Measurements from ENCODE around the gene HOXA11. TPM values are rescaled to one million over a fixed set of nuclear protein-coding genes. Genes with fewer than 3 reads are reported as not detected.

The HOXA11 gene
- total RNA-seq, 6 experiments from 2014 or later: 33.1 to 42.1 (median 39.1) TPM

DNA sequence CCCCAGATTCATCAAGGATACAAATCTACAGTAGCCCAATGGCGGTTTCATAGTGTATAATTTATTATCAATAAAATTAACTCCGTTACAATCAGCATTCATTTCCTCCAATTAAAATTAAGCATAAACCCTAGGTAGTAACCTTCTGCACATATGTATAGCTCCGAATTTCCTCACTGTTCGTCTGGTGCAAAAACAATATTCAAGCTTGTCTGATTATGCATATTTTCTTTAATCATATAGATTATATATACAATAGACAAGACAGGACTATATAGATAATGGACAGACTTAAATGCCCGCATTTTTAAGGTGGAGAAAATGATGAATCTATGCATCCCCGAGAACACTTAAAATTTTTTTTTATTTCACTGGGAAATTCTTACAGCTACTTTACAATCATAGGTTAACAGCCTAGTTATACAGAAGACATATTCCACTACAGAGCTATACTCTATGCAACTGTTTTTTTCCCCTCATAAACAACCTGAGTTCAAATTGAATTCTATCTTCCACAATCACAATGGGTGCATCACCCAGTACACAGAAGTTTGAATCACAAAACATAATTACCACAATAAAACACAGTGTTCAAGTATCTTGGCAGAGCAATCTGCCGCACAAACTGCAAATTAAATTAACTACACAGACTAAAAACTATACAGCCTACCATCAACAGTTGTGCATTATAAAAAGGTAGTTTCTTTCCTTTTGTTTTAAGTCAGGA lies 22.3 kb downstream of the HOXA11 start:
- Mint-ChIP-seq H3K27ac (peak overlapping the region; percentile 99), H3K4me1 (ENCODE audit: low read depth) (peaks cover 12% of the 10 kb centered on the region), H3K9me3 (no peaks in the 10 kb centered on the region), H3K27me3 (ENCODE audit: insufficient read depth) (peaks cover 10% of the 10 kb centered on the region), H3K4me3 (peak overlapping the region; percentile 96), H3K36me3 (ENCODE audit: low read depth) (peaks cover 39% of the 10 kb centered on the region)
- TF ChIP-seq, protein P1, sequence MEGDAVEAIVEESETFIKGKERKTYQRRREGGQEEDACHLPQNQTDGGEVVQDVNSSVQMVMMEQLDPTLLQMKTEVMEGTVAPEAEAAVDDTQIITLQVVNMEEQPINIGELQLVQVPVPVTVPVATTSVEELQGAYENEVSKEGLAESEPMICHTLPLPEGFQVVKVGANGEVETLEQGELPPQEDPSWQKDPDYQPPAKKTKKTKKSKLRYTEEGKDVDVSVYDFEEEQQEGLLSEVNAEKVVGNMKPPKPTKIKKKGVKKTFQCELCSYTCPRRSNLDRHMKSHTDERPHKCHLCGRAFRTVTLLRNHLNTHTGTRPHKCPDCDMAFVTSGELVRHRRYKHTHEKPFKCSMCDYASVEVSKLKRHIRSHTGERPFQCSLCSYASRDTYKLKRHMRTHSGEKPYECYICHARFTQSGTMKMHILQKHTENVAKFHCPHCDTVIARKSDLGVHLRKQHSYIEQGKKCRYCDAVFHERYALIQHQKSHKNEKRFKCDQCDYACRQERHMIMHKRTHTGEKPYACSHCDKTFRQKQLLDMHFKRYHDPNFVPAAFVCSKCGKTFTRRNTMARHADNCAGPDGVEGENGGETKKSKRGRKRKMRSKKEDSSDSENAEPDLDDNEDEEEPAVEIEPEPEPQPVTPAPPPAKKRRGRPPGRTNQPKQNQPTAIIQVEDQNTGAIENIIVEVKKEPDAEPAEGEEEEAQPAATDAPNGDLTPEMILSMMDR (IDR thresholded peaks at IDR 0.05): no peak
- no peak for DNase-seq

DNA sequence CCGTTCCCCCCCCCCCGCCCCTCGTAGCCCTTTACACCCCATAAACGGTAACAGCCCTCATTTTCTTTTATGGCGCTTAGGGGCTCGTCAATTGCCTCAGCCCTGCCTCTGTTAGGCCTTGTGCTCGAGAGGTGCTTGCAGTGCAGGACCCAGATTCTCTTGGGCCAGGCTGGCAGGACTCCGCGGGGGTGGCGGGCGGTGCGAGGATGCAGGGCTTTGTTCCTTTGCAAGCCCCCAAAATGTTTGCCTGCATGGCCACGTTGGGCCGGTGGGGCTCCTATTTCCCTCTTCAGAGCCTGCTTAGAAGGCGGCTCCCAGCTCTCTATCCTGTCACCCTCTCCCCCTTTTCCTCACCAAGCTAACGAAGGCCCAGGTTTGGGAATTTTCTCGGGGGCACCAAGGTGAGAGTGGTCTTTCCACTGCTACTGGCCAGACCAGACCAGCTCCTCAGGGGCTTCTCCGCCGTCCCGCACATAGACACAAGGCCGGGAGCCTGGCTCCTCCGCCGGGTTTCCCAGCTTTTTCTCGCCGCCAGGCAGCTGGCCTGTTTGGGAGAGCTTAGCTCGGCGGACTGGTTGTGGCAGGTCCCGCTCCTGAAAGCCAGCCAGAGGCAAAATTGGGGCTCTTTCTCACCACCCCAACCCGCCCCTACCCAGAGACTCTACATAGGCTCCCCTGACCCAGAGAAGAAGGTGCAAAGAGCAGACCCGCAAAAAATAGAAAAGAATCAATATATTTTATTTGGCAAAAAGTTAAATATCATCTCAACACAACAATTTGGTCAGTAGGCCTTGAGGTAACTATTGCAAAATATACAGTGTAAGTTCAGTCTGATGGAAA lies 23.1 kb downstream of the HOXA11 start:
- DNase-seq: no peak
- peaks cover 4% of the 10 kb centered on the region for H3K4me1 Mint-ChIP-seq (ENCODE audit: low read depth)
- H3K4me3 Mint-ChIP-seq: peak overlapping the region; percentile 96
- TF ChIP-seq, protein P1 (IDR thresholded peaks at IDR 0.05): no peak
- no peaks in the 10 kb centered on the region for H3K9me3 Mint-ChIP-seq
- H3K36me3 Mint-ChIP-seq (ENCODE audit: low read depth): peaks cover 33% of the 10 kb centered on the region
- peaks cover 7% of the 10 kb centered on the region for H3K27me3 Mint-ChIP-seq (ENCODE audit: insufficient read depth)
- H3K27ac Mint-ChIP-seq: peak overlapping the region; percentile 99

- Mint-ChIP-seq H3K9me3 (no peaks in the 10 kb centered on the region), H3K4me3 (peak overlapping the region; percentile 86), H3K27me3 (ENCODE audit: insufficient read depth) (peaks cover 8% of the 10 kb centered on the region), H3K36me3 (ENCODE audit: low read depth) (peaks cover 31% of the 10 kb centered on the region), H3K4me1 (ENCODE audit: low read depth) (no peaks in the 10 kb centered on the region; the same call in 1 of the 2 replicates), H3K27ac (peak overlapping the region; percentile 81)
- DNase-seq: no peak
- TF ChIP-seq, protein P1 (IDR thresholded peaks at IDR 0.05): peak; percentile 60
Observed at GRCh38 chr7:27161214-27161720, 23.8 kb downstream of the HOXA11 start.

- peak; percentile 71 for DNase-seq
- peaks cover 2% of the 10 kb centered on the region for H3K4me1 Mint-ChIP-seq (ENCODE audit: low read depth)
- H3K4me3 Mint-ChIP-seq: peak overlapping the region; percentile 86
- H3K27ac Mint-ChIP-seq: peak overlapping the region; percentile 81
- peaks cover 10% of the 10 kb centered on the region for H3K27me3 Mint-ChIP-seq (ENCODE audit: insufficient read depth)
- H3K9me3 Mint-ChIP-seq: no peaks in the 10 kb centered on the region
- TF ChIP-seq, protein P1 (IDR thresholded peaks at IDR 0.05): peak; percentile 100
- H3K36me3 Mint-ChIP-seq (ENCODE audit: low read depth): peaks cover 31% of the 10 kb centered on the region
Observed at GRCh38 chr7:27160546-27161213, 24.4 kb downstream of the HOXA11 start.

DNA sequence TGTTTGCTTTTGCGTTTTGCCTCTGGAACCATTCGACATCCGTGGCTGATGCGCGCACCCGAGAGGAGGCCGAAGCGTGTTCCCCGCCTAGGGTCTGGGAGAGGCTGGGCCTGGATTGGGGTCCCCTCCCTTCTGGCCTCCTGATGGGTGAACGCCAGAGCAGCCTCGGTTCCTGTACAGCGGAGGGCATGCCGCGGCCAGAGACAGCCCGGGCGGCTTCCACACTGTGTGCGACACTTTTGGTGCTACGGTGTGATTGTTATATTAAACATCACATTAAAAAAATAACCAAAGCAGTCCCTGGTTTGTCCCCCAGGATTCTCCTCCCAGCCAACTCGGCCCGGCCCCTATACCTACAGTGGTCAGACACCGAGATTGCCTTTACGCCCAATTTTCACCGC lies 24.9 kb downstream of the HOXA11 start:
- Mint-ChIP-seq H3K36me3 (ENCODE audit: low read depth) (peaks cover 31% of the 10 kb centered on the region), H3K4me1 (ENCODE audit: low read depth) (peaks cover 7% of the 10 kb centered on the region), H3K27me3 (ENCODE audit: insufficient read depth) (peaks cover 13% of the 10 kb centered on the region), H3K9me3 (no peaks in the 10 kb centered on the region), H3K4me3 (no peak overlapping the region), H3K27ac (no peak overlapping the region)
- TF ChIP-seq, protein P1 (IDR thresholded peaks at IDR 0.05): no peak
- DNase-seq: no peak

All from HFFc6 (cell line).